Middle frontal gyrus (tissue), 1 donor: ENCODE results near the gene ZNF428.
"Not testable (repeated sequence)": the region's sequence is repeated elsewhere in the genome, so short reads cannot be mapped to it uniquely, and the experiment has no call there.

Source experiments
- DNase-seq: peaks from one replicate; pipeline ENCODE4 v3.0.0-alpha.2; 2015; ENCODE audit warnings: low spot score; ENCODE audit errors: extremely low spot score

The ZNF428 gene

DNA sequence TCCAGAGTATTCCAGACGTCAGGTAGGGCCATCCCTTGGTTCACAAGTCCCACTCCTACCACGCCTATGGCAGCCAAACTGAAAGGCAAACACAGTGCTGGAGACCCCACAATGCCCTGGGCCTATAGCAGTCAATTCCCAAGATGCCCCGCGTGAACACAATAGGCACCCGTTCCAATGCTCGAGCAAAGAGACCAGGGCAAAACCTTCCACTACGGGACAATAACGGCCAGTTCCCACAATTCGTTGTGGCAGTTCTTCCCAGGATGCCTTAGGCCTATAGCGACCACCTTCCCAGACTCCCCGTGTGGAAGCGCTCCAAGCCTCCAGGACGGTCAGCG, 538 bp downstream of the ZNF428 start:
- no peak for DNase-seq

DNA sequence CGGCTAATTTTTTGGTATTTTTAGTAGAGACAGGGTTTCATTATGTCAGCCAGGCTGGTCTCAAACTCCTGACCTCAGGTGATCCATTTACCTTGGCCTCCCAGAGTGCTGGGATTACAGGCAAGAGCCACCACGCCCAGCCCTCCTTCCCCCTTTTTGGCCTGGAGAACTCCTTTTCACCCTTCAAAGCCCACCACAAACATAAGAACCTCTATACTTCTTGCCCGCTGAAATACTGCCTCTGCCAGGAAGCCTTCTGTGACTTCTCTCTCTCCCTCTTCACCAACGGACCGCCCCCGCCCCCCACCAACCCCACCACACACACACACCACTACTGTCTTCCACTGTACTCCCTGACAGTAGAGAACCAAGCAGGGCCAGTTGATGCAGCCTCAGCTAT, 2.5 kb downstream of the ZNF428 start:
- DNase-seq = no peak

DNA sequence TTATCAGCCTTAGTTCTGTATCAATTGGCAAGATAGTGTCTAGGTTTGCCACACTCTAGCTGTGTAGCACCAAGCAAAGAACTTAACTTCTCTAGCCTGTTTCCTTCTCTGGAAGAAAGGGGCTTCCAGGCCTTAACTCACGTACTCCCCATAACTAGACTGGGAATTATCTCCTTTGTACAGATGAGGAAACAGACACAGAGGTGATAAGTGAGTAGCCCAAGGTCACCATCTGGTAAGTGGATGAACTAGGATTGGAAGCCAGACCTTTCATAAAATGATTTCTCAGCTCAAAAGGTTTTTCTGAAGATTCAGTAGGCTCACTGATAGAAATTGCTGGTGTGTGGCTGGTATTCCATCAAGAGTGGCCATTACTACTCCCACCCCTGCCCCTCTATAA, 3.1 kb downstream of the ZNF428 start:
- no peak for DNase-seq

DNA sequence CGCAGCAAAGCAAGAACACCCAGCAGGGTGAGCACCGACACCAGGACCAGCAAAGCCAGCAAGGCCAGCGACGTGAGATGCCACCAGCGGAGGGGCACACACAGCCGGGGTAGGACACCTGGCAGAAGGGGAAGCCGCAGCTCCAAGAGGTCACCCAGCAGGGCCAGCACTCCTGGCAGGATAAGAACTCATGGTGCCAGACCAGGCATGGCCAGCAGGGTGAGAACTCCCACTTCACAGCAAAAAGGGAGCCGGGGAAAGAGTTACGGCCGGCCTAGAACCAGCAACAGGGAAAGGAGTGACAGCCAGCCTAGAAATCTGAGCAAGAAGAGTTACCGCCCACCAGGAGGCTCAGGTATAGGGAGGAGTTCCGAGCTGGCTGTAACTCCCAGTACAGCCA, 7.1 kb downstream of the ZNF428 start:
- DNase-seq = no peak

DNA sequence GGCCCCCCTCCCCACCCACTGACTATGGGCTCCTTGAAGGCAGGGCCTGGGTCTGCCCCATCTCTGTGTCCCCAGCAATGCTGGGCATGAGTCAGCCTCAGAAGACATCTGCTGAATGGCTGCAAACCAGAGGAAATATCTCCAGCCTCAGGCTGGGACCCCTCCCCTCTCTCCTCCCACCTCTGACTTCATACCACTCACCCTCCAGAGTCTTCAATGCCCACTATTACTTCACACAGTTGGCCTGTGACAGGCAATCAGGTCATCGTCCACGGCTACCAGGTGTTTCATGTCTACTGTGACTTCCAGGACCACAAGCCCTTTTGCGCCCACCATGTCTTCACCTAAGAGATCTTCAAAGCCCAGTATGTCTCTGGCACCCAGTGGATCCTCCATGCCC, 7.6 kb downstream of the ZNF428 start, which contains the start of gene SRRM5:
Gene SRRM5, plus strand, starts transcription at position 301 of the 400 bp plus-strand sequence. Its CDS starts 34 bp downstream, at position 335.
- DNase-seq = no peak

DNA sequence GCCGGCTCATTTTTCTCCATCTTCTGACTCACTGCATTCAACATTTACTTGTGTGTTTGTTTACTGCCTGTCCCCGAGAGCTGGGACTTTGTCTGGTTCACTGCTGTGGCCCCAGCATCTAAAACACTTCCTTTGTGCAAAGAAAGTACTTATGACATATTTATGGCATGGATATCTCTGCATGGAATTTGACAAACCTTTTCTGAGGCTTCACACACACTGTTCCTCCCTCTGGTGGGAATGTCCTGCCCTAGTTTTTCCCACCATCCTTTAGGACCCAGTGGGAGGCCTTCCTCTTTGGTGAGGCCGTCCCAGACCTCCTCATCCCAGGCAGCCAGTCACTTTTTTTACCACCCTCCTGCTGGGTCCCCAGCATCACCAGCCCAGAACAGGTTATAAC, 8.9 kb downstream of the ZNF428 start:
- no peak for DNase-seq

DNA sequence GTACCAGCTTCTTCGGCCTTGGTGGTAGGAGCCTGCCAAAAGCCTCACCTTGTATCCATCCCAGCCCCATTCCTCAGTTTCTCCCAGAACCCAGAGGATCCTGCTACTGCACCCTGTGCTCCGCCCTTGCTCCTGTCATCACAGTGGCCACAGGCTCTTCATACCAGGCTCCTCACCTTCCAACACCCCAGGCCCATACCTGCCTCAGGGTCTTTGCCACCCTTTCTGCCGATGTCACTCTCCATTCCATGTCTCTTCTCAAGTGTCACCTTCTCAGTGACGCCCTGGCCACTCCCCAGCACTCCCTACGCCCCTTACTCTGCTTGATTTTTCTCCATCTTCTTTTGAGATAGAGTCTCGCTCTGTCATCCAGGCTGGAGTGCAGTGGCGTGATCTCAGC, 9.6 kb downstream of the ZNF428 start:
- no peak for DNase-seq

DNA sequence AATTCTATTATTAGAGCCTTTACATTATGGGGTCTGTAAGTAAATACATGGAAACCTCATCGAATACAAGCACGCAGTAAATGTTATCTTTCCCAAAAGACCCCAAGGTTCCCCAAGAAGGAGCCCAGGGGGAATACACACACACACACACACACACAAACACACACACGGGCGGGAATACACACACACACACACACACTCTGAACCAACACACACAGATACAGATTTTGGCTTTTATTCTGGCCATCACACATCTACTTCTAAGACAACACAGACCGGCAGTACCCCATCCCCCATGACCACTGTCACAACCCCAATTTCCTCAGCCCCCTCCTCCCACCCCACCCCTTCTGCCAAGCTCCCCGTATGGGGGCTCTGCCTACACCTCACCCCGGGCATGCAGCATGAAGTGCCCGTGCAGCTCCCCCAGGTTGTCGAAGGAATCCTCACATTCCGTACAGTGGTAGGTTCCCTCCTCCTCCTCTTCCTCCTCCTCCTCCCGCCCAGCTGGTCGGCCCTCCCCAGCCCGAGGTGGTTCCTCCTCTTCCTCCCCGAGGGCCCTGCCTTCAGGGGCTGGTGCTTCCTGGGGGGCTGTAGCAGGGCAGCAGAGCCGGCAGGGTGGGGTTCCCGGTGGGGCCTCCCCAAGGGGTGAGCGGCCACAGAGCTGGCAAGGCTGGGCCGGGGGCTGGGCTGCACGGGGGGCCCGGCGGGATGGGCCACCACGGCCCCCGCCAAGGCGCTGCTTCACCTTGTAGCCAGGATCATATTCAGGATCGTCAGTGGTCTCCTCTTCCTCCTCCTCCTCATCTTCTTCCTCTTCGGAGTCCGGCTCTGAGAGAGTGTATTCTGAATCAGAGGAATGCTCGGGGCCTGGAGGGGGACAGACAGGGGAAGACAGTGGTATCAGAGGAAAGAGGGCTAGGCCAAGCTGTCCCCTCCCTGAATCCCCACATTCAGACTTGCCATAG, 11.9 kb downstream of the ZNF428 start:
- no peak for DNase-seq

DNA sequence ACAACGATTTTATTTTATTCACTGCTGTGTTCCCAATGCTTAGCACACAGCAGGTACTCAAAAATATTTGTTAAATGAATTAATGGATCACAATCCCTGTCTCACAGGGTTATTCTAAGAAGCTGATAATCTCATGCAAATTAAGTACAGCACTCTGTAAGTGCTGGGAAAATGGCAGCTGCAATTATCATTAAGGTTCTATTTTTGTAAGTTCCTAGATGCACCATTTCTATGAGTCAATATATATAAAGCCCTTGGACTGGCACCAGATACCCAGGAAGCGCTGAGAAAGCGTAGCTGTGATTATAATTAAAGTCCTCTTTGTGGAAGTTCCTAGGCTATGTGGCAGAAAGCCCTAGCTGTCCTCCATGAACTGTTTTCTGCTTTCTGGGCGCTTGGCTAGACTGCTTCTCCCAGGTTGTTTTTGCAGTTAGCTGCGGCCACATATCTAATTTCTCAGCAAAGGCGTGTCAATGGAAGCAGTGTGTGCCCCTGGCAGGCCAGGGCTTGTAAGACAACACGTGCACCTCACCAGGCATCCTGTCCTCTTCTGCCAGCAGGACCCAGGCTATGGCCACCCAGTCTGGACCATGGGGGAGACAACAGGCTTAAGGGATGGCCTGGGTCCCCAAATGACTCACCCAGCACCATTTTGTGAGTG, 12.7 kb downstream of the ZNF428 start:
- DNase-seq = peak; percentile 40

DNA sequence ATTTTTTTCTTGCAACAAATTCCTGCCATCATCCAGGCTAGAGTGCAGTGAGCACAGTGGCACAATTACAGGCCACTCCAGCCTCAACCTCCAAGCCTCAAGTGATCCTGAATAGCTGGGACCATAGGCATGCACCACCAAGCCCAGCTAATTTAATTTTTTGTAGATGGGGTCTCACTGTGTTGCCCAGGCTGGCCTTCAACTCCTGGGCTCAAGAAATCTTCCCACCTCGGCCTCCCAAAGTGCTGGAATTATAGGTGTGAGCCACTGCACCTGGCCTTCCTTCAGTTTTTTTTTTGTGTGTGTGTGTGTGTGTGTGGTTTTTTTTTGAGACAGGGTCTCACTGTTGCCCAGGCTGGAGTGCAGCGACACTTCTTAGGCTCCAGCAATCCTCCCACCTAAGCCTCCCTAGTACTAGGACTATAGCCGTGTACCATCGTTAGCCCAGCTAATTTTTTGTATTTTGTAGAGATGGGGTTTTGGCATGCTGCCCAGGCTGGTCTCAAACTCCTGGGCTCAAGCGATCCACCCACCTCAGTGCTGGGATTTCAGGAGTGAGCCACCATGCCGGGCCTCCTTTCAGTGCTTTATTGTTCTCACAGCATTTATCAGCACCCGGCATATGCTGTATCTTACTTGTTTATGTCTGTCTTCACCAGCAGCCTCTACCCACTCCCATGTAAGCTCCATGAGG, 13.4 kb downstream of the ZNF428 start:
- peak; percentile 22 for DNase-seq

DNA sequence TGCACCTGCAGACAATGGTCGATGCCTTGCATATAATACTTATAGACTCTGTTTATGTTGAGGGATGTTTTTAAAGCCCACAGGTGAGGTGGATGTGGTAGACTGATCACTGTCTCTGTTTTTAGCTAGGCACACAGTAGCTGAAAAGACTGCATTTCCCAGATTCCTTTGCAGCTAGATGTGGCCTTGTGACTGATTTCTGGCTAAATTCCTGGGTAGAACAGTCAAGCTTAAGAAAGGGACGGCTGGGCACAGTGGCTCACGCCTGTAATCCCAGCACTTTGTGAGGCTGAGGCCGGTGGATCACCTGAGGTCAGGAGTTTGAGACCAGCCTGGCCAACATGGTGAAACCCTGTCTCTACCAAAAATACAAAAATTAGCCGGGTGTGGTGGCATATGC, 19.1 kb downstream of the ZNF428 start:
- not testable (repeated sequence) for DNase-seq

DNA sequence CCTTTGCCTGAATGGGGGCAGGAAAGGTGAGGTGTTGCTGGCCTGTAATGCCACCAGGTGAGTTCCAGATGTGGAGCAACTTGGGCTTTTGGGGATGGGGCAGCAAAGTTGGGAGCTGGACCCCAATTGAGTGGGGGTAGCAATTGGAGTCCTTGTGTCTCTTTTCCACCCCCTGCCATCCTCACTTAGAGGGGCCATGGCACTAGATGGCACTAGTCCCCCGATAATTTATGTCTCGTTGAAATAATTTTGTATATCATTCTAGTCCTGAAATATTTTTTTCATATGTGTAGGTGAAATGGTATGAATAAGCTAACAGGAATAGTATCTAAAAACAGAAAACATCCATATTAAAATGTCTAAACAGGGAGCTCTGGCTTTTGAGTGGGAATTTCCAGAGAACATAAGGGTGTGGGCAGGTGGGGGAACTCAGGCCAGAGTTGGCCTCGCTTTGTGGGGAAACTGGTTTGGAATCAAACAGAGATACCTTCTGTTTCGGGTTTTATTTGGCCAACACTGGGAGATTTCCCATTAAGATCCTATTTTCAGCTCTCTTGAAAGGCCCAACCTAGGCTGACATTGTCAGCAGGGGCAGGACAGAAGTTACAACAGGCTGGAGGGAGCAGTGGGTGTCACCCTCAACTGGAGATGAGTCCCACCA, 19.7 kb downstream of the ZNF428 start:
- peak; percentile 44 for DNase-seq

DNA sequence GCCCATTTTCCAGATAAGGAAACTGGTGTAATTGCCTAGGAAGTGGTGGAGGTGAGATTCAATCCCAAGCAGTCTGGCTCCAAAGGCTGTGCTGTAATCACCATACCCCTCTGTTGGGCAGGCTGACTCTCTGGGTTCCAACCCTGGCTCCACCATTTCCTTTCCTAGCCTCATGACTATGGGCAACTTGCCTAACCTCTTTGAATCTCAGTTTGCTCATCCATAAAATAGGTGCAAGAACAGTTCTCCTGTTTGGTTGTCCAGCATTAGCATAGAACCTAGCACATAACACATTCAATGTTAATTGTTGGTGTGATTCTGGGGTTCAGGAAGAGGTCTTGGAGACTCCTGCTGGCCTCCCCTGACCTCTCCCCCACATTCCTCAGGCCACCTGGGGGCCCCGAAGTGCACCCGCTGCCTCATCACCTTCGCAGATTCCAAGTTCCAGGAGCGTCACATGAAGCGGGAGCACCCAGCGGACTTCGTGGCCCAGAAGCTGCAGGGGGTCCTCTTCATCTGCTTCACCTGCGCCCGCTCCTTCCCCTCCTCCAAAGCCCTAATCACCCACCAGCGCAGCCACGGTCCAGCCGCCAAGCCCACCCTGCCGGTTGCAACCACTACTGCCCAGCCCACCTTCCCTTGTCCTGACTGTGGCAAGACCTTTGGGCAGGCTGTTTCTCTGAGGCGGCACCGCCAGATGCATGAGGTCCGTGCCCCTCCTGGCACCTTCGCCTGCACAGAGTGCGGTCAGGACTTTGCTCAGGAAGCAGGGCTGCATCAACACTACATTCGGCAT, 20.8 kb downstream of the ZNF428 start:
- DNase-seq = no peak

DNA sequence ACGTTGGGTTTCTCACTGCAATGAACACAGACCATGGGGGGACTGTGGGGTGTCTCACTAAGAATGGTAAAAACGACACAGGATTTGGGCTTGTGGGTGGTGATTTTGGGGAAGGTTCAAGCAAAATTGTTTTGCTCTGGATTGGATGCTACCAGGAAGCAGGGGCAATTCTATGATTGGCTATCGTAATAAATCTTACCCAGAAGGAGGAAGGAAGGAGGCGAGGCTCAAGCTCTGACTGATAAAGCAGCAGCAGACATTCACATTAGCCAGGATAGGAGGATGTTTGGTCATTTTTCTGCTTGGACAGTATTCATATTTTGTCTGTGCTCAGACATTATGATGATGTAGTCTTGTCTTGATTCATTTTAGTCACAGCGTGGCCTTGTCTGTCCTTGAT, 21.6 kb downstream of the ZNF428 start:
- no peak for DNase-seq

DNA sequence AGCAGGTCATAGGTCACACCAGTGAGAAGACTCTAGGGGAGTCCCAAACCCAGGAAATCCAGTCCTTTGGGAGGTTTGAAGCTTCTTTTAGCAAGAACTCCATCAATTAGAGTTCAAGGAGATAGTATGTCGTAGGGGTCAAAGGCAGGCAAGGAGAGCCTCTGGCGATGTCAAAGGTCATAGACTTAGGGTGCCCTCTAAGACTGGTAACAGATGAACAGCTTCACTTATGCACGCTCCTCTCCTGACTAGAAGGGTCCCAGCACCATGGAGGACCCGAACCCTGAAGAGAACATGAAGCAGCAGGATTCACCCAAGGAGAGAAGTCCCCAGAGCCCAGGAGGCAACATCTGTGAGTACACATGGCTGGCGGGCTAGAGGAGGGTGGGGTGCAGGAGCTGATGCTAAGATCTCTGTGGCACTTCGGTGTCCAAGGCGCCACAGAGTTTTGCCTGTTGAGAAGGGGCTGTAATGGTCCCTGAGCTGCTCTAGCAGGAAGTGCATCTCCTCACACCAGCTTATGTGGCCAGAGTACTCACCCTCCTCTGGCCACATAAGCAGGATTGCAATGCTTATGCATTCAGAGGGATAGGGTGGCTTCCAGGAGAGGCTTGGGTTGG, 22.5 kb downstream of the ZNF428 start:
- DNase-seq = no peak

DNA sequence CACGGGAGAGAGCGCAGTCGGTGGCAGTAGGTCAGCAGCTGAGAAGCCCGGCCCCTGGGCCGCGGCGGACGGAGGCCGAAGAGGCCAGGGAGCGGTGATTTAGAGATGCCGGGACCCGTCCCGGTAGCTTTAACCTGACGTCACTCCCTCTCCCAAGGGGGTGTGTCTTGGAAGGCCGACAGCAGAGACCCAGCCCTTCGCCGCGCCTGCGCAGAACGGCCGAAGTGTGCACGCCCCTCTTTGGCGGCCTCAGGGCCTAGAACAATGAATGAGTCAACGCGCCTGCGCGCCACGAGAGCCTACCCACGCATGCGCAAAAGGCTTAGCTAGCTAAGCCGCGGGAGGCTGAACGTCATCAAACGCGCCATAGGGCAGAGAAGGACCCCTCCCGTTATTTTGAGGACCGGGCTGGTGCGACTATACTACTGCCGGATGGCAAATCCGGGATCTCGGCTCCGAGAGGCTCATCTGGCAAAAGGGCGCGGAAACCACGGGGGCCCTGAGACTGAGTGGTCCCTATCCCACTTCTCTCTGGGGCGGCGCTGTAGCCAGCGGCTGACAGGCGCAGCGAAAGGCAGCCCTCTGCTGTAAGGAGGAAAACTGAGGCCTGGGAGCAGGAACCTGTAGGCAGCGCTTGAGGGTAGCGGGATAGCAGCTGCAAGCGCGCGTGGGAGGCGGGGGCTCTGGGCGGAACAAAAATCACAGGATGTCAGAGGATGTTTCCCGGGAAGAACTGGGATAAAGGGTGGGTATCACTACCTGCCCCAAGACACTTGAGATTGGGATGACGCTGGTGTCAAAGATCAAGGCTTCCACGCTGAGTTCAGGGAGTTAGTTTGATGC, 23.2 kb downstream of the ZNF428 start, which contains the start of the genes IRGQ and ZNF576:
Gene IRGQ, minus strand, starts transcription at position 136 of the 843 bp plus-strand sequence. CDS start 796 bp downstream, outside the sequence.
Gene ZNF576, plus strand, starts transcription at position 597 of the 843 bp plus-strand sequence. CDS start 514 bp downstream, outside the sequence.
- DNase-seq = peak; percentile 100

DNA sequence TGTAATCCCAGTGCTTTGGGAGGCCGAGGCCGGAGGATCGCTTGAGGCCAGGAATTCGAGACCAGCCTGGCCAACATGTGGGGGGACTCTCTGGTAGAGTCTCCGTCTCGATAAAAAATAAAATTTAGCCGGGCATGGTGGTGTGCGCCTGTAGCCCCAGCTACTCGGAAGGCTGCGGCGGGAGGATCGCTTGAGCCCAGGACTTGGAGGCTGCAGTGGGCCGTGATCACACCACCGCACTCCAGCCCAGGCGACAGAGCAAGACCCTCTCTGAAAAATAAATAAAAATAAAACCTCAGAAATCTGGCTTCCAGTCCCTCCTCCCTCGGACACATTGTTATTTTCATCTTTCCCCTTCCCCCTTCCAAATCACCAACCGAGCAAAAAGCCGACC, 23.8 kb downstream of the ZNF428 start:
- DNase-seq = no peak

DNA sequence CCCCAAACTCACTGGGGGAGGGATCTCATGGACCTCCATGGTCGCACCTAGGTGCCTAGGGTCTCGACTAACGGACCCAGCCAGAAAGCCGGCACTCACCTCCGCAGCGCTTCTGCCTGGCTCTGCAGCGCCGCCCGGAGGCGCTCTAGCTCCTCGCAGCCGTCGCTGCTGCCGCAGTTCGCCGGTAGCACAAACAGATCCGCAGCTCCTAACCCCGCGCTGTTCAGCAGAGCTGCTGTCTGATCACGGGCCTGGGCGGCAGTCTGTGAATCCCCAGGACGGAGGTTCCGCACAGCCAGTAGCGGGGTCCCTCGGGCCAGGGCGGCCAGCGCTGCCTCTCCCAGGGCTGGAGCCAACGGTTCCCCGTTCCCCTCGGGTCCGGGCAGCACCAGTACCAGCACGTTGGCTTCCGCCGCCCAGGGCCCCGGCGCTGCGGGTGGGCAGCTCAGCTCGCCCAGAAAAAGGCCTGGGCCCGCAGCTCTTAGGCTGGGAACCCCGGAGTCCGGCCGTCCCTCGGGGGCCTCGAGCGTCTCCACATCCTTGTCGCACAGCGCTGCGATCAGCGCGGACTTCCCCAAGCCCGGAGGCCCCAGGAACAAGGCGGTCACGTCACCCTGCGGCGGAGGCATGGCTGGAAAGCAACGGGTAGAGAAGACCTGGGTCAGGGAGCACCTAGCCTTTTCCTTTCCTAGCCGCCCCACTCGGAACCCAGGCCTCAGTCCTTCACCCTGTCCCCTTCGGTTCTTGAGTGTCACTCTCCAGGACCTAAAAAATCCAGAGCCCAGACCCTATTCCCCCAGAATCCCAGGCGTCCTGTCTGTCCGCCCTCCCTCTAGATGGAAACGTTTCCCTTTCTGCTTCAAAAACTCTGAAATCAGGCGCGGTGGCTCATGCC, 24.5 kb downstream of the ZNF428 start:
- DNase-seq = no peak
